CD4-positive, CD25-positive, alpha-beta regulatory T cell (primary cell): Measurements from ENCODE around the gene SATB1. TPM values are rescaled to one million over a fixed set of nuclear protein-coding genes. Genes with fewer than 3 reads are reported as not detected.

Source experiments
- ATAC-seq, 2 donors: fragments of 150-1000 bp; cut with Tn5 transposase; one replicate each; pipeline ENCODE4 v1.10.0; 2021; ENCODE audit warnings: low read depth in 2 of 2, moderate number of reproducible peaks in 2 of 2, moderate library complexity in 1 of 2
- DNase-seq, 3 donors: peaks; one replicate each; pipeline versions ENCODE4 v3.0.0 to v3.0.0-alpha.2; 2012 to 2022; ENCODE audit warnings: mixed read lengths in 1 of 3
- H3K27ac ChIP-seq: one replicate; pipeline ENCODE4 v1.7.0; 2013; ENCODE audit warnings: mild to moderate bottlenecking, low read length; ENCODE audit not compliant: insufficient read depth, poor library complexity, severe bottlenecking
- H3K27me3 ChIP-seq: one replicate; pipeline ENCODE4 v1.7.0; 2013; ENCODE audit warnings: low read length; ENCODE audit not compliant: control insufficient read depth, insufficient read depth
- H3K36me3 ChIP-seq: one replicate; pipeline ENCODE4 v1.7.0; 2013; ENCODE audit warnings: mild to moderate bottlenecking, low read length, moderate library complexity; ENCODE audit not compliant: control insufficient read depth, insufficient read depth
- H3K4me1 ChIP-seq: 2 replicates; pipeline ENCODE4 v1.7.0; 2013; ENCODE audit warnings: mild to moderate bottlenecking, low read length; ENCODE audit not compliant: insufficient read depth, control insufficient read depth, poor library complexity, severe bottlenecking
- H3K4me3 ChIP-seq: one replicate; pipeline ENCODE4 v1.7.0; 2013; ENCODE audit warnings: low read depth, mild to moderate bottlenecking, low read length, moderate library complexity
- H3K9me3 ChIP-seq, 2 experiments: 1 replicate in 1 of 2; 2 replicates in 1 of 2; pipeline ENCODE4 v1.7.0; 2013; ENCODE audit warnings: low read length in 2 of 2, mild to moderate bottlenecking in 1 of 2, moderate library complexity in 1 of 2; ENCODE audit not compliant: control insufficient read depth in 2 of 2
- H3K27ac Mint-ChIP-seq, 3 donors: one replicate each; pipeline ENCODE4 v1.8.0; 2020 to 2022; ENCODE audit warnings: mild to moderate bottlenecking in 3 of 3, mixed read lengths in 3 of 3, moderate library complexity in 2 of 3
- H3K27me3 Mint-ChIP-seq: one replicate; pipeline ENCODE4 v1.8.0; 2022; ENCODE audit warnings: mild to moderate bottlenecking, mixed read lengths
- H3K36me3 Mint-ChIP-seq: one replicate; pipeline ENCODE4 v1.8.0; 2020; ENCODE audit warnings: mixed read lengths
- H3K4me1 Mint-ChIP-seq, 4 donors: one replicate each; pipeline ENCODE4 v1.8.0; 2020 to 2022; ENCODE audit warnings: mixed read lengths in 4 of 4, mild to moderate bottlenecking in 1 of 4
- H3K4me3 Mint-ChIP-seq, 4 donors: one replicate each; pipeline ENCODE4 v1.8.0; 2020 to 2022; ENCODE audit warnings: mild to moderate bottlenecking in 4 of 4, mixed read lengths in 4 of 4, moderate library complexity in 3 of 4
- H3K9me3 Mint-ChIP-seq, 7 donors: one replicate each; pipeline ENCODE4 v1.8.0; 2020 to 2022; ENCODE audit warnings: mixed read lengths in 7 of 7, mild to moderate bottlenecking in 3 of 7, moderate library complexity in 2 of 7
- polyA plus RNA-seq, 4 donors: library from polyadenylated mRNA; unstranded; fragments of 300-500 nt; fragmentation: Illumina TruSeq; gene quantifications; one replicate each; pipeline ENCODE4 v1.2.3, GENCODE V29; 2021
- total RNA-seq: library from RNA; stranded (reverse); gene quantifications from one replicate; pipeline ENCODE4 v1.2.3, GENCODE V29; 2022

Gene SATB1
- total and polyA plus RNA-seq, 5 donors from 2014 or later, result 31.8 to 121 (median 72.1) TPM

DNA sequence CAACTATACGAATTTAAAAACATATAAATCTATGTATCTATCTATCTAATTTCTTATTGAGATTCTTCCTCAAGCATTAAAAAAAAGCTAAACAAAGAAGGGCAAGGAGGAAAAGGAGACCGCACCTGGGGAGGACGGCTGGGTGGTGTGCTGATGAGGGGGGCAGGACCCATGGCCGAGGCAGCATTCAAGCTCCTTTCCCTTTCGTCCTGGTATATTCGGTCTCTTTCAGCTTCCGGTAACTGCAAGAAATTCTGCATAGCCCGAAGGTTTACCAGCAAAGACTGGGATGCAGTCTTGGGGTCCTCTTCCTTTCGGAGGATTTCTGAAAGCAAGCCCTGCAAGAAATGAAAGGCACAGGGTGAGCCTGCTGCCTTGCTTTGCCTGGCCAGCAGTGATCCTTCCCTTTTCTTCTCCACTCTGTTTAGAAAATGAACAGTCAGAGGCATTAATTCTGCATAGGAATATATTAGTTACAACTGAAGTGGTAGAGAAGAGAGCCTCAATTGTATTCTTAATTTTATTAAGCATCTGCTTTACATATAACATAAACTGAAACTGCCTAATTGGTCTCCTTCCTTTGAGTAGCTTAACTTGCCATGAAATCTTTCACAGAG lies 38.8 kb downstream of the SATB1 start:
- Mint-ChIP-seq H3K4me1 (peaks cover 4 to 52% (median 15%) of the 10 kb centered on the region in 4 donors), H3K9me3 (no peaks in the 10 kb centered on the region), H3K27me3 (no peaks in the 10 kb centered on the region), H3K36me3 (peaks cover 17% of the 10 kb centered on the region), H3K4me3 (no peak overlapping the region), H3K27ac (no peak overlapping the region)
- Histone ChIP-seq H3K36me3 (peaks cover 13% of the 10 kb centered on the region), H3K27me3 (no peaks in the 10 kb centered on the region), H3K9me3 (no peaks in the 10 kb centered on the region), H3K4me1 (no peaks in the 10 kb centered on the region), H3K4me3 (no peak overlapping the region), H3K27ac (no peak overlapping the region)
- ATAC-seq (no peak), DNase-seq (no peak)

DNA sequence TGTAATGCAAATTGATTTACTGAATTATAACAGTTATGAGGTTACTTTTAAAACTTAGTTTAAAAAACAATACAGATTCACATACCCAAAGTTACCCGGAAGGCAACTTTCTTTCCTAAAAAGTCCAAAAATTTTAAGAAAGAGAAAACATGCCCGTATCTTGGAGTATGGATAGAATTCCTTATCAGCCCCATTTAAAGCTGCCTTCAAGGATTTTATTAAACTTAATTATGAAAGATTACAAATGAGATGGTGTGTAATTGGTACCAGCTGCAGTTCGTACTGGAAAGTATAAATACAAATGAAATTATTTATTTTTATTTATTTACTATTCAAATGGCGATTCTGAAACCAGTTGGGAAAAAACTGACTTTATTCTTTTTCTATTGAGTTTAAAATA lies 39.4 kb downstream of the SATB1 start:
- Mint-ChIP-seq H3K27ac (no peak overlapping the region), H3K27me3 (no peaks in the 10 kb centered on the region), H3K36me3 (peaks cover 17% of the 10 kb centered on the region), H3K4me3 (no peak overlapping the region), H3K9me3 (no peaks in the 10 kb centered on the region), H3K4me1 (peaks cover 4 to 52% (median 15%) of the 10 kb centered on the region in 4 donors)
- no peaks in the 10 kb centered on the region for H3K4me1 ChIP-seq
- DNase-seq (no peak), ATAC-seq (no peak)
- H3K36me3 ChIP-seq, result peaks cover 13% of the 10 kb centered on the region
- no peaks in the 10 kb centered on the region for H3K9me3 ChIP-seq
- H3K27me3 ChIP-seq, result no peaks in the 10 kb centered on the region
- no peak overlapping the region for H3K4me3 ChIP-seq
- H3K27ac ChIP-seq, result no peak overlapping the region

DNA sequence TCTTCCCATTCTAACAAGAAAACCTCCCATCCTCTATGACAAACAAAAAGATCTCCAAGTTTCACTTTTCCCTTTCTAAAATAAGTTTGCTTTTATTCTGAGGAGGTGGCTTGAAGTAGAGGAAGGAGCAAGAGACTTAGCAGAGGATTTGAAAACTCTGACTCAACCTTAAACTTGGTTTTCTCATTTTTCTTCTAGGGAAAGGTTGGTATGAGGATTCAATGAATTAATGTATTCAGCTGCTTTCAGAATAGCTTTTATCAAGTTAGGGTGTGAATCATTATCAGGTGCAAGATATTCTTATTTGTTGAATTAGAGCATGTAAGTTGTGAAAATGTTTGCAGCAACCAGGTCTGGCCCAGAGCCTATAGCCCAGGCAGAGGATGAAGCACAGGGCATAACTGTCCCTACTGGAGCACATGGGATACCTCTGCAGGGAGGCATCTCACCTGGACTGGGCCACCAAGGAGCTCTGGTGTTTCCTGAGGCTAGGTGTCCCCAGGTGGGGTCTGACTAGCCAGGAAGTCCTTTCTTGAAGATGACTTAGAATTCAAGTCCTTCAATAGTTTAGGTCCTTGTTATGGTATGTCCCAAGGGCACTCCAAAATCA lies 42.3 kb downstream of the SATB1 start:
- no peaks in the 10 kb centered on the region for H3K27me3 ChIP-seq
- H3K4me1 ChIP-seq, result no peaks in the 10 kb centered on the region
- ATAC-seq (no peak), DNase-seq (no peak)
- peaks cover 13% of the 10 kb centered on the region for H3K36me3 ChIP-seq
- peaks cover 17% of the 10 kb centered on the region for H3K36me3 Mint-ChIP-seq
- no peaks in the 10 kb centered on the region for H3K27me3 Mint-ChIP-seq
- no peaks in the 10 kb centered on the region for H3K9me3 ChIP-seq
- H3K9me3 Mint-ChIP-seq, result no peaks in the 10 kb centered on the region
- no peak overlapping the region for H3K27ac ChIP-seq
- H3K4me3 Mint-ChIP-seq, result no peak overlapping the region
- H3K4me3 ChIP-seq, result no peak overlapping the region
- H3K4me1 Mint-ChIP-seq, result peaks cover 0 to 47% (median 13%) of the 10 kb centered on the region in 4 donors
- peak overlapping the region in 2 of 3 donors; percentile 24 to 53 for H3K27ac Mint-ChIP-seq

DNA sequence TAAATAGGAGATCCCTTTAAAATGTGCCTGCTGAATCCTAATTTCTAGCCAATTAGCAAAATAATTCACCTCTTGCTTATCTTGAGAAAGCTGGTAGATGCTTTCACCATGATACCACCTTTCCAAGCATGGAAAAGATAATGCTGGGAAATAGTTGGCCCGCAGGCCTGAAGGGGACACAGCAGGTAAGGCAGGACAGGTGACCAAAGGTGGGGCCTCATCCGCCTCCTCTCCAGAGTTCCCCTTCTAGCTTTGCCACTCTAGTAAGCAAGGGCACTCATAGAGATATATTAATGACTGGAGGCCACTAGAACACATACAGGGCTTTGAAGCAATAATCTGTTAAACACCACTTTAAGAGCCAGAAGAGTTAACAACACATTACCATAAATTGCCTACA lies 45.5 kb downstream of the SATB1 start:
- H3K27ac ChIP-seq, result no peak overlapping the region
- H3K36me3 ChIP-seq, result peaks cover 19% of the 10 kb centered on the region
- no peak for DNase-seq
- H3K27me3 Mint-ChIP-seq, result no peaks in the 10 kb centered on the region
- H3K36me3 Mint-ChIP-seq, result peaks cover 18% of the 10 kb centered on the region
- no peak overlapping the region for H3K27ac Mint-ChIP-seq
- peak overlapping the region in 1 of 4 donors; percentile 2 for H3K4me3 Mint-ChIP-seq
- H3K4me1 ChIP-seq, result no peaks in the 10 kb centered on the region
- no peaks in the 10 kb centered on the region for H3K27me3 ChIP-seq
- H3K4me3 ChIP-seq, result no peak overlapping the region
- ATAC-seq, result no peak
- H3K4me1 Mint-ChIP-seq, result peaks cover 6 to 62% (median 23%) of the 10 kb centered on the region in 4 donors
- H3K9me3 Mint-ChIP-seq, result no peaks in the 10 kb centered on the region
- H3K9me3 ChIP-seq, result no peaks in the 10 kb centered on the region

DNA sequence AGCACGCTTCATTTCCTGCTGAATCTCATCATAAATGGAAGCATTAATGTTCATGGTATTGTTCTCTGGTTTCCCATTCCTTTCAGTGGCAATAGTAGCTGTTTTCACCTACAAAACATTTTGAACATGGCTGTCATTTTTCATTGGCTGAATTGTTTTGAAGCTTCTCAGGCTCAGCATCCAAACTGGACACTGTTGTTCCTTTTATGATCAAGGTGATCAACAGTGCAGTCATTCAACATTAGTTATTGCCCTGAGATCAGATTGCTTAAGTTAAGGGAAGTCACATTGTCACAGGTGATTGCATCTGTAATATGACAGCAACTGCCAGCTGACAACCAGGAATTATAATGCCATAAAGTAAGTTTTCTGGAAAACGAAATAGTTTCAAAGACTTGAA lies 46.9 kb downstream of the SATB1 start:
- Histone ChIP-seq H3K4me3 (no peak overlapping the region), H3K36me3 (peaks cover 14% of the 10 kb centered on the region), H3K4me1 (peaks cover 9% of the 10 kb centered on the region), H3K27me3 (no peaks in the 10 kb centered on the region), H3K9me3 (no peaks in the 10 kb centered on the region), H3K27ac (no peak overlapping the region)
- Mint-ChIP-seq H3K27ac (no peak overlapping the region), H3K27me3 (no peaks in the 10 kb centered on the region), H3K4me3 (no peak overlapping the region), H3K36me3 (peaks cover 22% of the 10 kb centered on the region), H3K9me3 (no peaks in the 10 kb centered on the region), H3K4me1 (peaks cover 17 to 67% (median 25%) of the 10 kb centered on the region in 4 donors)
- ATAC-seq (no peak), DNase-seq (no peak)

DNA sequence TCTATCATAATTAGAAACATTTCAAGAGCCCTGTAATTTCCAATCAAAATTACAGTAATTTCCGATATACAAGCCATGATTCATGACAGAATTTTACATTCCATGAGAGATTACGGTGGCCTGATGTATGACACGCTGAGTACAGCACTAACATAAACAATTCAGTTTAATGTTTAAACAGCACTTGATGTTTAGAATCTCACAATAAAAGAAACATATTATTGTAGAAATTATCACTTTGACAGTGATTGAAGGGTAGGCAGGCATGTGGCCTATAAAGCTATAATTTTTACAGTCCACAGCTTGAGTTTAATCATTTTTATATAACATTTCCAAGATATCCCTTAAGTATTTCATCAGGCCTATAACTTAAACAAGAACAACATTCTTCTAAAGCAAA lies 48.5 kb downstream of the SATB1 start:
- H3K36me3 ChIP-seq, result peaks cover 9% of the 10 kb centered on the region
- no peak for ATAC-seq
- Mint-ChIP-seq H3K27ac (no peak overlapping the region), H3K4me1 (peaks cover 18 to 74% (median 30%) of the 10 kb centered on the region in 4 donors), H3K4me3 (no peak overlapping the region), H3K9me3 (no peaks in the 10 kb centered on the region), H3K27me3 (no peaks in the 10 kb centered on the region), H3K36me3 (peaks cover 22% of the 10 kb centered on the region)
- DNase-seq, result no peak
- peaks cover 12% of the 10 kb centered on the region for H3K4me1 ChIP-seq
- H3K27ac ChIP-seq, result no peak overlapping the region
- H3K9me3 ChIP-seq, result no peaks in the 10 kb centered on the region
- H3K27me3 ChIP-seq, result no peaks in the 10 kb centered on the region
- no peak overlapping the region for H3K4me3 ChIP-seq

DNA sequence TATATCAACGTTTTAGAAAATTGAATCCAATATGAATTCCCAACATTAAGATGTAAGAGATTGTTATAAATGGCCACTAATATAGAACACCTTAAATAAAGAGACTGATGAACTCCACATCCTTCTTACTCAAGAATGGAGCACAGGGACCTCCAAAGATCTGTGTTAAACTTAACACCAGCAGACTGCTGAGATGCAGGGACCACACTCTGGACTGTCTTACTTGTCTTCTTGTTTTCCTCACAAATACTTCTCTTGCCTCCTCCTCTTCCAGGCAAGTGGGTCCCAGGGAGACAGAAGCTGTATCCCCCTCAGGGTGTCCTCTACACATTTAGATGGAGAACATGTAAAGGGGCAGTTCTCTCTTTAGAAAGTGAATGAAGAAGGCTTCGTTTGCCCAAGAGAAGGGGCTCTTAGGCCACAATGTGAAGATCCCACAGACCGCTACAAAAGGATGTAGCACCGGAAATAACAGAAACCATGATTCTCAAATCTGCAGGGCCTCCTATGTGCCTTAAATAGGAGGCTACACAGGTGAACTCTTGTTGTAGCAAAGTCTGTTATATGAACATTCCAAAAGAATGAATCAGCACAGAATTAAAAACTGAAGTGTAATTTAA lies 52.2 kb downstream of the SATB1 start:
- no peaks in the 10 kb centered on the region for H3K27me3 ChIP-seq
- H3K4me1 ChIP-seq, result peaks cover 12% of the 10 kb centered on the region
- H3K9me3 ChIP-seq, result no peaks in the 10 kb centered on the region
- H3K27ac ChIP-seq, result no peak overlapping the region
- Mint-ChIP-seq H3K36me3 (peaks cover 22% of the 10 kb centered on the region), H3K27me3 (no peaks in the 10 kb centered on the region), H3K9me3 (no peaks in the 10 kb centered on the region), H3K27ac (peak overlapping the region; percentile 68 to 74 (median 71)), H3K4me1 (peaks cover 24 to 78% (median 30%) of the 10 kb centered on the region in 4 donors), H3K4me3 (peak overlapping the region in 2 of 4 donors; percentile 24 to 72)
- peak overlapping the region; percentile 9 for H3K4me3 ChIP-seq
- peaks cover 10% of the 10 kb centered on the region for H3K36me3 ChIP-seq
- peak in 2 of 3 donors; percentile 15 to 67 for DNase-seq
- peak in 1 of 2 donors; percentile 65 for ATAC-seq
